ENCODE data around the gene POFUT2. TPM values are rescaled to one million over a fixed set of nuclear protein-coding genes. Genes with fewer than 3 reads are reported as not detected.
A peak's percentile ranks its signal among the peaks of the same experiment; 100 is the strongest.

Gene POFUT2
- total RNA-seq, 1 experiment from 2014 or later = 33.0 TPM

DNA sequence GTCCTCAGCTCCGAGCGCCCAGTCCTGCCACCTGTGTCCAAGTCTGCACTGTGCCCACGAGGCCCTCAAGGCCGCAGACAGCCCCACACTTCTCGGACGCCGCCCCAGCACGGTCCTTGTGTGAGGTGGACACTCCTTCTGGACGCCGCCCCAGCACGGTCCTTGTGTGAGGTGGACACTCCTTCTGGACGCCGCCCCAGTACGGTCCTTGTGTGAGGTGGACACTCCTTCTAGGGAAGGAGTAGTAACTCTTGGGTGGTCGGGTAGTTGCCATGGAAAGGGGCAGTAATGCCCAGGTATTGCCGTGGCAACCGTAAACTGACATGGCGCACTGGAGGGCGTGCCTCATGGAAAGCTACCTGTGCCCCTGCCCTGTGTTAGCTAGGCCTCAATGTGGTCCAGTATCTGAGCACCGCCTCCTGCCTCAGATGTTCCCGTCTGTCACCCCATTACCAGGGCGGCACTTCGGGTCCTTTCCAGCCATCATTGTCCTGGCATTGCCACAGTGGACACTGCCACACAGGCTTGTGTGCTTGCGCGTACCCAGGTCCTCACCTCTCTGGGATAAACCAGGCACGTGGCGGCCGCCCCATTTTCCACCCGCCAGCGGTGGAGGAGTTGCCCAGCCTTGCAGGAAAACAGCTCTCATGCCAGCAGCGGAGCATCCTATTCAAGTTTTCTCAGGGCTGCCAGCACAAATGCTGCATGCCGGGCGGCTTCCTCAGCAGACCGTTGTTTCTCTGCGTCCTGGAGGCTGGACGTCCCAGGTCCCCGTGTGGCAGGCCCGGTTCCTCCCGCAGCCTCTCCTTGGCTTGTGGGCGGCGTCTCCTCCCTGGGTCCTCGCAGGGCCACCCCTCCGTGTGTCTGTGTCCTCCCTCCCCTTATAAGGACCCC is 40.8 kb upstream of the POFUT2 start:
- no peaks in the 10 kb centered on the region for H3K27me3 ChIP-seq
- H3K9me3 ChIP-seq = no peaks in the 10 kb centered on the region
- no peak for DNase-seq
- no peak overlapping the region for H3K4me3 ChIP-seq
- H3K36me3 ChIP-seq = no peaks in the 10 kb centered on the region

DNA sequence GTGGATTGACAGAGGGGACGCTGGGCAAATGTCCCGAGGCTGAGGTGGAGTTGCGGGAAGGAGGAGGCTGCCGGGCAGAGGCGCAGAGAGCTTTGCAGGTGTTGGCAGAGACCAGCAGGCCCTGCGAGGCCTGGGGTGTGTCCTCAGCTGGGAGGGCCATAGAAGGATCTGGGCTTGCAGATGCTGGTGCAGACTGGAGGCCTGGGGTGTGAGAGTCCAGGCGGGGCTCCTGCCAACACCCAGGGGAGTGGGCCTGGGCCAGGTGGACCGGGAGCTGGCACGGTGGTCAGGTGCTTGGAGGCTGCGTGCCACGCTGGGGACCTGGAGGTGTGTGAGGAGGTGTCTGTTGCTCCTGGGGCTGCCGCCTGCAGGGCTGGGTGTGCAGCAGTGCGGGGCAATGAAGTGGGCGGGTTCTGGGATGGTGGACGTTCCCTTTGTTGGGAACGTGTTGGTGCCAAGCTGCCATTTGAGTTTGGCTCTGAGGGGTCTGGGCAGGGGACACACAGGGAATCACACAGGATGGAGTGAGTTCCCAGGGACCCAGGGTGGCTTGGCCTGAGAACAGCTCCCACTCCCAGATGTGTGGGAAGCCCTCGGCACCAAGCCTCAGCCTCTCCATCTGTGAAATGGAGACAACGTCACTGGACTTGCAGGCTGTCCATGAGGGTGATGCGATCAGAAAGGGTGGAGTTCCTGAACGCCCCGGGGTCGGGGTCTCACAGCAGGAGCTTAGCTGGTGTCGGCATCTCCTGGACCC is 39.9 kb upstream of the POFUT2 start:
- Histone ChIP-seq H3K9me3 (no peaks in the 10 kb centered on the region), H3K36me3 (no peaks in the 10 kb centered on the region), H3K27me3 (no peaks in the 10 kb centered on the region), H3K4me3 (no peak overlapping the region)
- DNase-seq = no peak

- no peak for DNase-seq
- H3K9me3 ChIP-seq = no peaks in the 10 kb centered on the region
- H3K27me3 ChIP-seq = no peaks in the 10 kb centered on the region
- no peaks in the 10 kb centered on the region for H3K36me3 ChIP-seq
- H3K4me3 ChIP-seq = no peak overlapping the region
Measured at GRCh38 chr21:45326891-45327440, 39.3 kb upstream of the POFUT2 start.

- Histone ChIP-seq H3K4me3 (no peak overlapping the region), H3K27me3 (no peaks in the 10 kb centered on the region), H3K9me3 (no peaks in the 10 kb centered on the region), H3K36me3 (no peaks in the 10 kb centered on the region)
- no peak for DNase-seq
Measured at GRCh38 chr21:45326169-45326851, 38.6 kb upstream of the POFUT2 start.

DNA sequence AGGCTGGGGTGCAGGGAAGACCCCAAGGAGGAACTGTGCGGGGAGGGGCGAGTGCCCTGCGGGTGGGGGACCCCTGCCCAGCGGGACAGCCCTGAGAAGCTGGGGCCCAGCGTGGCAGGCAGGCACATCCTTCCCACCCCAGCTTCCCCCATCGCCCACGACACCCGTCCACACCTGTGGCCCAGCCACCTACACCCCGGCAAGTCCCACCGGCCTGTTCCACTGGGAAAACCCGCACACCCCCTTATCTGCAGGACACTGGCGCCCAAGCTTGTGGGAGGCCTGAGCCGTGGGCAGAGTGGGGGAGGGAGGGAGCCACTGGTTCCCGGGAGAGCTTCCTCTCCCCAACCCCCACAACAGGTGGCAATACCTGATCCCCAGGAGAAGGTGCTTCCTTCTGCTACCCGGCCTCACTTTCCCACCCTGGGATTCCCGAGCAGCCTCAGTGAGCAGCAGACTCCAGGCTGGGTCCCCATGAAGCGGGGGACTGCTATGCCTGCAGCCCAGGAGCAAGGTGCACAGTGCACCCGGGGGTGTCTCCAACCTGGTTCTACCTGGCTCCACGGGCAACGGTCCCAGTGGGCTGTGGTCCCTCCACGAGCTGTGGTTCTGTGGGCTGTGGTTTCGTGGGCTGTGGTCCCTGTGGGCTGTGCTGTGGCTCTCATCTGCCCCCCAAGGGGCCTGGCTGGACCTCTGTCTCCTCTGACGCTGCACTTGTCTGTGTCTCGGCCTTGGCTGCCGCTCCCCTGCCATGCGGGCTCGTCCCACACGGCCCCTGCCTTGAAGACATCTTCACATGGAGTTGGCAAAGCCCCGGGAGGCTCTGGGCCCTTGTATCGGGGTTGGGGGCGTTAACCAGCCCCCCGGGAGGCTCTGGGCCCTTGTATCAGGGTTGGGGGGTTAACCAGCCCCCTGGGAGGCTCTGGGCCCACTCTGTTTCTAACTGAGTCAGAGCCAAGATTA is 37.8 kb upstream of the POFUT2 start:
- no peak for DNase-seq
- Histone ChIP-seq H3K27me3 (no peaks in the 10 kb centered on the region), H3K4me3 (no peak overlapping the region), H3K36me3 (no peaks in the 10 kb centered on the region), H3K9me3 (no peaks in the 10 kb centered on the region)

DNA sequence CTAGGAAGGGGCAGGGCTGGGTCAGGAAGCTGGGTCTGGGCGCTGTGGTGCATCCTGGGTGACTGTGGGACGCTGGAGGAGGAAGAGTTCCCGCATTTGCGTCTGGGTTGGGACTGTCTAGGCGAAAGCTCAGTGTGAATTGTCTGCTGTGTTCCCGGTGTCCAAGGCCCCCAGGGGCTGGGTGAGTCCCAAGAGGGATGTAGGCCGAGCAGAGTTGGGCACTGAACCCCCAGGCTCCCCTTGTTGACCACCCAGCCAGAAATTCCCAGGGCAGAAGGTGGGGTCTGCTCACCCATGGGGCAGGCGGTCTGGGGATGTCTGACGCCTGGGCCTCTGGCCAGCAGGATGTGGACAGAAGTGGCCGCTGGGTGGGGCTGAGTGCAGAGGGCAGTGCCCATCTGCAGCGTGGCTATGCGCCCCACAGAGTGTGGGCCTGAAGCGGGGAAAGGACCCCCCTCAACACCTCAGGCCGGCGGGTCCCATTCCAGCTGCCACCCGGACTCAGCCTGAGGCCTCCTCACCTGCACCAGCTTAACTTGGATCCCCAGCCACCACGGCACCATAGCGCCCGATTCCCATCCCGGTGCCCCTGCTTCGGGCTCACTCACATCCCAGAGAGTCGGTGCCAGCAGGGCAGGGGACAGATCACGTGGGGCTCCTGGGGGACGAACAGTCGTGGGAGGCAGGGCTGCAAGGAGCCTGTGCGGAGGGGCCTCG is 37.0 kb upstream of the POFUT2 start:
- H3K4me3 ChIP-seq = no peak overlapping the region
- no peaks in the 10 kb centered on the region for H3K36me3 ChIP-seq
- no peak for DNase-seq
- no peaks in the 10 kb centered on the region for H3K27me3 ChIP-seq
- H3K9me3 ChIP-seq = no peaks in the 10 kb centered on the region

DNA sequence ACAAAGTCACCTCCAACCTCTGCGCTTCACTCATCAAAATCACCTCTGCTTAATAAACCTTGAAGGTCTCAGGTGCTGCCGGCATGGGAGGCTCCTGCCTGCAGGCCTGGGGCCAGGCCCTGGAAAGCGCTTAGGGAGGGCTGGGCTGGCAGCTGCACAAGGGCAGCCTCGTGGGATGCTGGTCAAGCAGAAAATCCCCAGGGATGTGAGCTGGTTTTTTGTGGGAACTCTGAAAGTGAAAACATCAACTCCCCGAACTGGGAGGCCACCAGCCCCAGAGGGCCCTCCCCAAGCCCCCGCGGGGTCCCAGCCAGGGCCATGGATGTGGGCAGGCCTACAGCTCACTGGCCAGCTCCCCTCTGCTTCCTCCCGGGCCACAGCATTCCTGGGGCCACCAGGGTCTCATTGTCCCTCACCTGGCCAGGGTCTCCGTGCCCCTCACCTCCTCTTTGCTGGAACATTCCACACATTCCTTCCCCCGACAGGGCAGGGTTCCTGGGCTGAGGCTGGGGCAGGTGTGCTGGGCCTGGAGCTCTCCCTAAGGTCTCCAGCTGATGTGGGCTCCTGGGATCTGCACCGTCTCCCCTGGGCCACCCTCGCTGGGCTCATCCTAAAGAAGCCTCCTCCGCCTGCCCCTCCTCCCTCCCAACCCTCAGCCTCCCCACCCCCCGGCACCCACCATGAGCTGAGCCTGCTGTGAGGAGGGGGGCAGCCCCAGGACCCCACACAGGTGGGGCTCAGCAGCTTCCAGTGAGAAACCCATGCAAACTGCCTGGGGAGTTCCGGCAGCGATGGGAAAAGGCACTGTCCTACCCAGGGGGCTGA is 36.0 kb upstream of the POFUT2 start:
- no peaks in the 10 kb centered on the region for H3K9me3 ChIP-seq
- DNase-seq = no peak
- H3K36me3 ChIP-seq = no peaks in the 10 kb centered on the region
- no peak overlapping the region for H3K4me3 ChIP-seq
- no peaks in the 10 kb centered on the region for H3K27me3 ChIP-seq

GRCh38 chr21:45322960-45323461 is 35.3 kb upstream of the POFUT2 start:
- Histone ChIP-seq H3K9me3 (no peaks in the 10 kb centered on the region), H3K27me3 (no peaks in the 10 kb centered on the region), H3K4me3 (no peak overlapping the region), H3K36me3 (no peaks in the 10 kb centered on the region)
- DNase-seq = no peak

DNA sequence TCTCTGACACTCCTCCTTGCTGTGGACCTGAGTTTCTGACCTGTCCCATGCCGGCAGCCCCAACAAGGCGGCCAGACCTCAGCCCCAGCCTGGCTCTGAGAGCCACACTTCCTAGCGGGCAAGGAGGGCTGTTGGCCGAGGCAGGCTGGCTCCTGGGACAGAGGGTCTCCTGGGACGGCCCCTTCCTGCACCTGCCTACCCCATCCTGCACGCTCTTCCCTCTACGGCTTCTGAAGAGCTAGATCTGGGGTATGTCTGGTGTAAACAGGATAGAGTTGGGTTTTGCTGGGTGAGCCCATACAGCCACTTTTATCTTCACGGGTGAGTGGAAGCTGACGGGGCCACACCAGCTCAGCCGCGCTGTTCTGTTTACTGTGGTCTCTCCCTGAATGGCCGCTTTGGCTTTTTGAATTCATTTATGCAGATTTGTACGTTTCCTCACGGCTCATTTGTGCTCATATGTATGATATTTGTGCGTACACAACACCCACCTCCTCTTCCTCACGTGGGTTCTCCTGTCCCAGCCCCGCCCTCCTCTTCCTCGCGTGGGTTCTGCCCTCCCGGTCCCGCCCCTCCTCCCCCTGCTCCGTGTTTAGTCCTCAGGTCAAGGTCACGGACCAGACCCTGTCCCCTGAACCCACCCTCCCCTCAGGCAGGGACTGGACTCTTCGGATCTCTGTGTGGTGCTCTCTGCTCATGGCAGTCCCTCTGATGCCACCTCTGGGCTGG is 34.7 kb upstream of the POFUT2 start:
- H3K36me3 ChIP-seq = no peaks in the 10 kb centered on the region
- DNase-seq = no peak

GRCh38 chr21:45320261-45321025 is 32.7 kb upstream of the POFUT2 start:
- Histone ChIP-seq H3K4me3 (no peak overlapping the region), H3K9me3 (no peaks in the 10 kb centered on the region), H3K27me3 (no peaks in the 10 kb centered on the region), H3K36me3 (no peaks in the 10 kb centered on the region)
- DNase-seq = no peak

More for the DNA sequence above, 34.7 kb upstream of the POFUT2 start:
- no peaks in the 10 kb centered on the region for H3K27me3 ChIP-seq
- H3K4me3 ChIP-seq = no peak overlapping the region
- H3K9me3 ChIP-seq = no peaks in the 10 kb centered on the region

GRCh38 chr21:45319461-45320211 is 31.9 kb upstream of the POFUT2 start:
- Histone ChIP-seq H3K4me3 (no peak overlapping the region), H3K9me3 (no peaks in the 10 kb centered on the region), H3K27me3 (no peaks in the 10 kb centered on the region), H3K36me3 (no peaks in the 10 kb centered on the region)
- DNase-seq = peak; percentile 77

- Histone ChIP-seq H3K9me3 (no peaks in the 10 kb centered on the region), H3K36me3 (no peaks in the 10 kb centered on the region), H3K4me3 (no peak overlapping the region), H3K27me3 (no peaks in the 10 kb centered on the region)
- DNase-seq = peak; percentile 65
Measured at GRCh38 chr21:45318556-45319404, 31.1 kb upstream of the POFUT2 start.

Measured in MG63 (cell line).